Mesothelial cell of epicardium (in vitro differentiated cells): ENCODE data around the gene CDKN2AIPNL. TPM values are rescaled to one million over a fixed set of nuclear protein-coding genes. Genes with fewer than 3 reads are reported as not detected.

Source experiments
- DNase-seq, 2 experiments: peaks; one replicate each; pipeline ENCODE4 v3.0.0; 2021; ENCODE audit warnings: low spot score in 2 of 2; ENCODE audit not compliant: unreplicated experiment in 2 of 2
- H3K27ac Mint-ChIP-seq: 2 replicates; pipeline ENCODE4 v1.8.0; 2021; ENCODE audit warnings: mixed read lengths
- H3K27me3 Mint-ChIP-seq: 2 replicates; pipeline ENCODE4 v1.8.0; 2021; ENCODE audit warnings: low read depth, mixed read lengths
- H3K36me3 Mint-ChIP-seq: 2 replicates; pipeline ENCODE4 v1.8.0; 2021; ENCODE audit warnings: mixed read lengths
- H3K4me1 Mint-ChIP-seq: 2 replicates; pipeline ENCODE4 v1.8.0; 2021; ENCODE audit warnings: mixed read lengths
- H3K4me3 Mint-ChIP-seq: 2 replicates; pipeline ENCODE4 v1.8.0; 2021; ENCODE audit warnings: mild to moderate bottlenecking, moderate library complexity, mixed read lengths
- H3K9me3 Mint-ChIP-seq: 2 replicates; pipeline ENCODE4 v1.8.0; 2021; ENCODE audit warnings: mixed read lengths
- CTCF ChIP-seq: fragments of 200-600 bp; sonication (generic); IDR thresholded peaks from one replicate; pipeline ENCODE4 v1.5.0; 2021; ENCODE audit warnings: antibody characterized with exemption; ENCODE audit not compliant: unreplicated experiment
- total RNA-seq: library from RNA; stranded (reverse); gene quantifications from 3 replicates; pipeline ENCODE4 v1.2.1, GENCODE V29; 2021

CDKN2AIPNL gene
- total RNA-seq, 1 donor from 2014 or later: 24.9 TPM

GRCh38 chr5:134370871-134371833, 40.5 kb downstream of the CDKN2AIPNL start, which contains the start of gene UBE2B:
UBE2B (plus strand) TSS chr5:134371569; CDS start chr5:134371596, 27 bp downstream.
- peak; percentile 94 to 98 for DNase-seq
- Mint-ChIP-seq H3K27me3 (no peaks in the 10 kb centered on the region), H3K4me1 (peaks cover 34% of the 10 kb centered on the region), H3K27ac (peak within 1 kb of the TSS; percentile 100), H3K9me3 (peaks cover 3% of the 10 kb centered on the region), H3K36me3 (peaks cover 12% of the 10 kb centered on the region), H3K4me3 (peak within 1 kb of the TSS; percentile 97)
- no peak for TF ChIP-seq CTCF

GRCh38 chr5:134370311-134370870, 41.3 kb downstream of the CDKN2AIPNL start:
- peak overlapping the region; percentile 100 for H3K27ac Mint-ChIP-seq
- peaks cover 36% of the 10 kb centered on the region for H3K4me1 Mint-ChIP-seq
- no peak for TF ChIP-seq CTCF
- peaks cover 9% of the 10 kb centered on the region for H3K36me3 Mint-ChIP-seq
- DNase-seq: no peak
- peaks cover 3% of the 10 kb centered on the region for H3K9me3 Mint-ChIP-seq
- no peaks in the 10 kb centered on the region for H3K27me3 Mint-ChIP-seq
- peak overlapping the region; percentile 97 for H3K4me3 Mint-ChIP-seq

GRCh38 chr5:134365604-134366003, 46.1 kb downstream of the CDKN2AIPNL start:
- H3K27ac Mint-ChIP-seq: no peak overlapping the region
- no peak for TF ChIP-seq CTCF
- peaks cover 8% of the 10 kb centered on the region for H3K36me3 Mint-ChIP-seq
- H3K27me3 Mint-ChIP-seq: no peaks in the 10 kb centered on the region
- DNase-seq: no peak
- peaks cover 19% of the 10 kb centered on the region for H3K4me1 Mint-ChIP-seq
- H3K9me3 Mint-ChIP-seq: peaks cover 3% of the 10 kb centered on the region
- H3K4me3 Mint-ChIP-seq: peak overlapping the region; percentile 0

GRCh38 chr5:134355681-134356080, 56.0 kb downstream of the CDKN2AIPNL start:
- Mint-ChIP-seq H3K36me3 (peaks cover 2% of the 10 kb centered on the region), H3K27ac (no peak overlapping the region), H3K4me3 (no peak overlapping the region), H3K27me3 (no peaks in the 10 kb centered on the region), H3K4me1 (no peaks in the 10 kb centered on the region), H3K9me3 (no peaks in the 10 kb centered on the region)
- no peak for DNase-seq
- no peak for TF ChIP-seq CTCF

Other genes starting within 250 kb of the CDKN2AIPNL start
- 342 to 352 TPM (median 344 TPM) in 3 replicates for gene SKP1, start 234.9 kb downstream of the CDKN2AIPNL start, total RNA-seq
- gene PPP2CA, start 185.8 kb downstream of the CDKN2AIPNL start, total RNA-seq: 126 to 137 TPM (median 134 TPM) in 3 replicates
- 4.8 to 5.1 TPM (median 5.0 TPM) in 3 replicates for gene CDKL3, start 44.7 kb downstream of the CDKN2AIPNL start, total RNA-seq
- gene UBE2B, start 40.3 kb downstream of the CDKN2AIPNL start, total RNA-seq: 66.3 to 71.9 TPM (median 69.1 TPM) in 3 replicates
- gene JADE2, start 113.8 kb upstream of the CDKN2AIPNL start, total RNA-seq: 24.7 to 26.4 TPM (median 25.2 TPM) in 3 replicates
- 26.1 to 30.4 TPM (median 30.2 TPM) in 3 replicates for gene SAR1B, start 220.9 kb upstream of the CDKN2AIPNL start, total RNA-seq
- 27.4 to 29.5 TPM (median 29.3 TPM) in 3 replicates for gene SEC24A, start 236.9 kb upstream of the CDKN2AIPNL start, total RNA-seq